PC-3 (cell line): Measurements from ENCODE around the gene GZMB. TPM values are rescaled to one million over a fixed set of nuclear protein-coding genes. Genes with fewer than 3 reads are reported as not detected.

Source experiments
- ATAC-seq: fragments of 200-7000 bp; cut with Tn5 transposase; 2 replicates; pipeline ENCODE4 v1.9.1; 2020; ENCODE audit warnings: mild to moderate bottlenecking, moderate library complexity
- BruUV-seq: library from RNA; stranded (reverse); fragments of 400-500 nt; replicated peaks from 2 replicates; lab custom pipeline; 2021; lab: Mats Ljungman, UMichigan
- CTCF ChIA-PET: fragments of 300-600 bp; sonication (Branson Sonifier 250); formaldehyde crosslinking; loops from one replicate; lab custom pipeline; 2022; ENCODE audit warnings: antibody characterized with exemption; lab: Charles Lee
- POLR2A ChIA-PET: fragments of 300-600 bp; sonication (Branson Sonifier 250); formaldehyde crosslinking; loops from one replicate; lab custom pipeline; 2022; ENCODE audit warnings: antibody characterized with exemption; ENCODE audit not compliant: unreplicated experiment; lab: Charles Lee
- DNase-seq: peaks from one replicate; pipeline ENCODE4 v3.0.0-alpha.2; 2015
- H2AFZ ChIP-seq: fragments of 300-600 bp; sonication (generic); 2 replicates; pipeline ENCODE4 v1.6.0; 2016; ENCODE audit warnings: antibody characterized with exemption, low read length
- H3F3A ChIP-seq: fragments of 300-600 bp; sonication (generic); one replicate; pipeline ENCODE4 v1.6.0; 2017; ENCODE audit warnings: antibody characterized with exemption, low read length, control low read depth, mild to moderate bottlenecking; ENCODE audit not compliant: unreplicated experiment
- H3K27ac ChIP-seq: fragments of 300-600 bp; sonication (generic); 2 replicates; pipeline ENCODE4 v1.5.1; 2016; ENCODE audit warnings: mild to moderate bottlenecking, low read length
- H3K27me3 ChIP-seq: fragments of 300-600 bp; sonication (generic); 2 replicates; pipeline ENCODE4 v1.6.1; 2016; ENCODE audit warnings: low read length, mixed read lengths
- H3K36me3 ChIP-seq: fragments of 300-600 bp; sonication (generic); 2 replicates; pipeline ENCODE4 v1.6.1; 2016; ENCODE audit warnings: low read depth, mixed run types, low read length, mixed read lengths
- H3K4me1 ChIP-seq: fragments of 300-600 bp; sonication (generic); 2 replicates; pipeline ENCODE4 v1.5.1; 2016; ENCODE audit warnings: low read length; ENCODE audit not compliant: insufficient read depth
- H3K4me2 ChIP-seq: fragments of 300-600 bp; sonication (generic); 2 replicates; pipeline ENCODE4 v1.6.0; 2016; ENCODE audit warnings: low read length
- H3K4me3 ChIP-seq: fragments of 300-600 bp; sonication (generic); 2 replicates; pipeline ENCODE4 v1.5.1; 2016; ENCODE audit warnings: mild to moderate bottlenecking, low read length, mixed read lengths
- H3K79me2 ChIP-seq: fragments of 300-600 bp; sonication (generic); 2 replicates; pipeline ENCODE4 v1.6.1; 2017; ENCODE audit warnings: low read length, mixed read lengths
- H3K9ac ChIP-seq: fragments of 300-600 bp; sonication (generic); 2 replicates; pipeline ENCODE4 v1.6.0; 2016; ENCODE audit warnings: mild to moderate bottlenecking, low read length
- H3K9me2 ChIP-seq: fragments of 300-600 bp; sonication (generic); replicated peaks from 2 replicates; pipeline ENCODE4 v1.6.1; 2016; ENCODE audit warnings: mixed run types, low read length, mixed read lengths
- H3K9me3 ChIP-seq: fragments of 300-600 bp; sonication (generic); 2 replicates; pipeline ENCODE4 v1.6.1; 2016; ENCODE audit warnings: low read length, mixed read lengths
- H4K20me1 ChIP-seq: fragments of 300-600 bp; sonication (generic); 2 replicates; pipeline ENCODE4 v1.6.1; 2016; ENCODE audit warnings: low read length, mixed read lengths
- CTCF ChIP-seq: fragments of 300-600 bp; sonication (generic); conservative IDR thresholded peaks from 2 replicates; pipeline ENCODE4 v1.5.1; 2017; ENCODE audit warnings: antibody characterized with exemption, low read depth, mild to moderate bottlenecking, low read length
- EZH2 ChIP-seq: fragments of 300-600 bp; sonication (generic); IDR thresholded peaks from one replicate; pipeline ENCODE4 v1.6.1; 2017; ENCODE audit warnings: antibody characterized with exemption, mild to moderate bottlenecking, low read length; ENCODE audit not compliant: unreplicated experiment
- EZH2phosphoT487 ChIP-seq: fragments of 300-600 bp; sonication (generic); IDR thresholded peaks from 2 replicates; pipeline ENCODE4 v1.6.1; 2018; ENCODE audit warnings: mild to moderate bottlenecking, antibody characterized with exemption, low read length, borderline replicate concordance
- intact Hi-C: fragments of 100-400 bp; cut with micrococcal nuclease; formaldehyde crosslinking; loops from 2 replicates; pipeline ENCODE4 v1.9.0; 2023
- total RNA-seq: library from RNA; depleted of rRNA; stranded (reverse); fragments of >200 nt; gene quantifications from 2 replicates; pipeline ENCODE4 v1.2.3, GENCODE V29; 2014

The GZMB gene
- total RNA-seq, 1 experiment from 2014 or later = not detected

DNA sequence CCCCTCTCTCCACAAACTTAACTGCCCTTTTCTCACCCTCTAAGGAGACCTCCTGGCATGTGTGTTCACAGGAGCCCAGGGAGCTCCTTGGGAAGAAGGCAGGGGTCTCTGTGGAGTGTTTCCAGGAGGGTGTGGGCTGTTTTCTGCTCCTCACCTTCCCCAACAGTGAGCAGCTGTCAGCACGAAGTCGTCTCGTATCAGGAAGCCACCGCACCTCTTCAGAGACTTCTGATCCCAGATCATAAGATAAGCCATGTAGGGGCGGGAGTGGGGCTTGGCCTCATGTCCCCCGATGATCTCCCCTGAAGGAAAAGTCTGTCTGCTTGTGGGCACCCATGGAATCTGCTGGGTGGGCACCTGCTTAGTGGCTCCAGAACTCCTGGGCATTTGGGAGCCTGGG, 1.2 kb downstream of the GZMB start:
- Histone ChIP-seq H3K9me2 (no peaks in the 10 kb centered on the region), H4K20me1 (no peaks in the 10 kb centered on the region), H3K79me2 (no peaks in the 10 kb centered on the region), H3K4me1 (0 out of 2 replicates have a peak, but pooled peaks cover 6% of the 10 kb centered on the region), H3F3A (no peaks in the 10 kb centered on the region), H3K36me3 (no peaks in the 10 kb centered on the region), H3K27ac (no peak overlapping the region), H3K9ac (no peak overlapping the region), H2AFZ (no peak overlapping the region), H3K9me3 (no peaks in the 10 kb centered on the region), H3K4me2 (no peak overlapping the region), H3K4me3 (no peak overlapping the region), H3K27me3 (peaks cover 4% of the 10 kb centered on the region; the same call in 1 of the 2 replicates)
- DNase-seq (no peak), ATAC-seq (no peak)
- intact Hi-C loops = no loop called here
- CTCF ChIA-PET = no interaction called here
- POLR2A ChIA-PET = no interaction called here
- TF ChIP-seq EZH2phosphoT487 (no peak), EZH2 (no peak), CTCF (no peak)
- no TSS peak for BruUV-seq

GRCh38 chr14:24632336-24632735, 1.7 kb downstream of the GZMB start:
- ChIA-PET POLR2A (no interaction called here), CTCF (no interaction called here)
- Histone ChIP-seq H3K4me2 (no peak overlapping the region), H3K36me3 (no peaks in the 10 kb centered on the region), H3K4me3 (no peak overlapping the region), H3K79me2 (no peaks in the 10 kb centered on the region), H3K9me2 (no peaks in the 10 kb centered on the region), H4K20me1 (no peaks in the 10 kb centered on the region), H3K27me3 (peaks cover 8% of the 10 kb centered on the region; the same call in 1 of the 2 replicates), H3K9me3 (no peaks in the 10 kb centered on the region), H3K27ac (no peak overlapping the region), H3K4me1 (0 out of 2 replicates have a peak, but pooled peaks cover 6% of the 10 kb centered on the region), H2AFZ (no peak overlapping the region), H3F3A (no peaks in the 10 kb centered on the region), H3K9ac (no peak overlapping the region)
- intact Hi-C loops = no loop called here
- BruUV-seq = no TSS peak
- TF ChIP-seq CTCF (no peak), EZH2phosphoT487 (no peak), EZH2 (no peak)
- DNase-seq (no peak), ATAC-seq (no peak)

DNA sequence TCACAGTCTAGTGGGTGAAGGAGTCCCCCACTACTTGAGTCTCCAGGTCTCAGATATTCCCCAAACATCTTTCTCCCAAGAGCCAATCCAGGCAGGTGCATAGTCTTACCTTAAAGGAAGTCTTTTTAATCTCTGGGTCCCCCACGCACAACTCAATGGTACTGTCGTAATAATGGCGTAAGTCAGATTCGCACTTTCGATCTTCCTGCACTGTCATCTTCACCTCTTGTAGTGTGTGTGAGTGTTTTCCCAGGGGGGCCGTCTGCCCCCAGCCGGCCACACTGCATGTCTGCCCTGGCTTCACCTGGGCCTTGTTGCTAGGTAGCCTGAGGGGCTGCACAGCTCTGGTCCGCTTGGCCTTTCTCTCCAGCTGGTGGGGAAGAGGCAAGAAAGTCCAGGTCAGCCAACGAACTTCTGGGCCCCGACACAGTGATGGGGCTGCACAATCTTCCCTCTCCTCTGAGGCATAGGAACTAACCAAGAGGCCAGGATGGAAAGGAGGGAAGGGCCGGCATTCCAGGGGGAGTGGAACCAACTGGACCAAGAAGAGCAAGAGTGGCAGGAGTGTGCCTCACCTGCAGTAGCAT, 2.1 kb downstream of the GZMB start:
- H3K4me1 ChIP-seq = 0 out of 2 replicates have a peak, but pooled peaks cover 6% of the 10 kb centered on the region
- no peaks in the 10 kb centered on the region for H3K9me2 ChIP-seq
- H3K27me3 ChIP-seq = peaks cover 9% of the 10 kb centered on the region; the same call in 1 of the 2 replicates
- no peak overlapping the region for H3K4me3 ChIP-seq
- no peak overlapping the region for H3K9ac ChIP-seq
- H3F3A ChIP-seq = no peaks in the 10 kb centered on the region
- H3K36me3 ChIP-seq = no peaks in the 10 kb centered on the region
- POLR2A ChIA-PET = no interaction called here
- H4K20me1 ChIP-seq = no peaks in the 10 kb centered on the region
- H3K4me2 ChIP-seq = no peak overlapping the region
- no peak for TF ChIP-seq CTCF
- TF ChIP-seq EZH2phosphoT487 = no peak
- no peak for TF ChIP-seq EZH2
- H2AFZ ChIP-seq = no peak overlapping the region
- intact Hi-C loops = no loop called here
- ATAC-seq = no peak
- no peak for DNase-seq
- no TSS peak for BruUV-seq
- CTCF ChIA-PET = no interaction called here
- no peaks in the 10 kb centered on the region for H3K9me3 ChIP-seq
- H3K79me2 ChIP-seq = no peaks in the 10 kb centered on the region
- H3K27ac ChIP-seq = no peak overlapping the region
